ENCODE data around the gene PDE4B. TPM values are rescaled to one million over a fixed set of nuclear protein-coding genes. Genes with fewer than 3 reads are reported as not detected.

Gene PDE4B
- total and polyA plus RNA-seq, 9 donors = 1.7 to 8.2 (median 5.1) TPM

- no peaks in the 10 kb centered on the region for H3K4me1 ChIP-seq (ENCODE audit: insufficient read depth)
- intact Hi-C loops (cut with DNase I) = loop anchor here in 1 of 4 donors (10.0 kb wide), 2 partner anchors 56 to 646 kb away; partner anchors contain the start of genes DNAI4 and MIER1
- no peaks in the 10 kb centered on the region for H3K36me3 ChIP-seq
- no peak overlapping the region for H3K4me3 ChIP-seq
- WGBS, 3 donors = 69 to 76% (median 70%) methylated on average over 7 of the region's 7 CpGs
- TF ChIP-seq EP300 (IDR thresholded peaks at IDR 0.05) (no peak), POLR2A (IDR thresholded peaks at IDR 0.05) (no peak), CTCF (IDR thresholded peaks at IDR 0.05) (no peak)
- no peak overlapping the region for H3K27ac ChIP-seq
- H3K27me3 ChIP-seq = no peaks in the 10 kb centered on the region
- DNase-seq = no peak
- H3K9me3 ChIP-seq = no peaks in the 10 kb centered on the region
These were observed 485.7 kb downstream of the PDE4B start for GRCh38 chr1:66278260-66279021.

- no peaks in the 10 kb centered on the region for H3K9me3 ChIP-seq
- intact Hi-C loops (cut with DNase I) = no loop called here
- H3K4me1 ChIP-seq (ENCODE audit: insufficient read depth) = no peaks in the 10 kb centered on the region
- no peak for DNase-seq
- no peaks in the 10 kb centered on the region for H3K36me3 ChIP-seq
- H3K4me3 ChIP-seq = no peak overlapping the region
- no peak overlapping the region for H3K27ac ChIP-seq
- TF ChIP-seq POLR2A (IDR thresholded peaks at IDR 0.05) (no peak), CTCF (IDR thresholded peaks at IDR 0.05) (no peak)
- H3K27me3 ChIP-seq = no peaks in the 10 kb centered on the region
- WGBS, 3 donors = 95 to 97% (median 95%) methylated on average over 3 of the region's 3 CpGs
These were observed 489.1 kb downstream of the PDE4B start for GRCh38 chr1:66281808-66282207.

GRCh38 chr1:66282343-66282852, 489.7 kb downstream of the PDE4B start:
- Histone ChIP-seq H3K27me3 (no peaks in the 10 kb centered on the region), H3K4me1 (ENCODE audit: insufficient read depth) (no peaks in the 10 kb centered on the region), H3K9me3 (no peaks in the 10 kb centered on the region), H3K36me3 (no peaks in the 10 kb centered on the region), H3K4me3 (no peak overlapping the region), H3K27ac (no peak overlapping the region)
- 32 to 42% (median 39%) methylated on average over 2 of the region's 2 CpGs for WGBS, 3 donors
- no peak for DNase-seq
- TF ChIP-seq EP300 (IDR thresholded peaks at IDR 0.05) (no peak), POLR2A (IDR thresholded peaks at IDR 0.05) (no peak), CTCF (IDR thresholded peaks at IDR 0.05) (no peak)
- intact Hi-C loops (cut with DNase I) = no loop called here

- TF ChIP-seq EP300 (IDR thresholded peaks at IDR 0.05) (no peak), POLR2A (IDR thresholded peaks at IDR 0.05) (no peak), CTCF (IDR thresholded peaks at IDR 0.05) (no peak)
- no peaks in the 10 kb centered on the region for H3K27me3 ChIP-seq
- intact Hi-C loops (cut with DNase I) = no loop called here
- H3K4me3 ChIP-seq = no peak overlapping the region
- H3K9me3 ChIP-seq = no peaks in the 10 kb centered on the region
- 90 to 97% (median 94%) methylated on average over 3 of the region's 3 CpGs for whole genome bisulfite sequencing, 3 donors
- DNase-seq = no peak
- no peak overlapping the region for H3K27ac ChIP-seq
- no peaks in the 10 kb centered on the region for H3K4me1 ChIP-seq (ENCODE audit: insufficient read depth)
- no peaks in the 10 kb centered on the region for H3K36me3 ChIP-seq
These were observed 490.4 kb downstream of the PDE4B start for GRCh38 chr1:66282891-66283621.
